GM12878 (cell line): ENCODE data around the gene IFITM5.
"Not testable (repeated sequence)": the region's sequence is repeated elsewhere in the genome, so short reads cannot be mapped to it uniquely, and the experiment has no call there.

Experiments
- SP1 ChIP-seq: IDR thresholded peaks from one replicate; pipeline ENCODE4 v1.6.1; 2011; ENCODE audit warnings: low read depth, low read length
- ZNF217 ChIP-seq: fragments of 450-650 bp; IDR thresholded peaks from 2 replicates; pipeline ENCODE4 v1.6.1; 2017; ENCODE audit warnings: antibody characterized with exemption, mild to moderate bottlenecking

GRCh38 chr11:317668-318404, 18.5 kb upstream of the IFITM5 start:
- TF ChIP-seq SP1, ZNF217: not testable (repeated sequence)
